ENCODE data around the gene ZFP2.

- no peak for TF ChIP-seq SUZ12 (IDR thresholded peaks at IDR 0.05; ENCODE audit: extremely low read depth, insufficient read depth, insufficient read length)
- TF ChIP-seq ZNF274 (IDR thresholded peaks at IDR 0.05; ENCODE audit: low read depth, low read length), result no peak
These were observed 26.1 kb upstream of the ZFP2 start for GRCh38 chr5:178869577-178869976.
